Measurements from ENCODE around the gene CAPN1.

CAPN1 gene

DNA sequence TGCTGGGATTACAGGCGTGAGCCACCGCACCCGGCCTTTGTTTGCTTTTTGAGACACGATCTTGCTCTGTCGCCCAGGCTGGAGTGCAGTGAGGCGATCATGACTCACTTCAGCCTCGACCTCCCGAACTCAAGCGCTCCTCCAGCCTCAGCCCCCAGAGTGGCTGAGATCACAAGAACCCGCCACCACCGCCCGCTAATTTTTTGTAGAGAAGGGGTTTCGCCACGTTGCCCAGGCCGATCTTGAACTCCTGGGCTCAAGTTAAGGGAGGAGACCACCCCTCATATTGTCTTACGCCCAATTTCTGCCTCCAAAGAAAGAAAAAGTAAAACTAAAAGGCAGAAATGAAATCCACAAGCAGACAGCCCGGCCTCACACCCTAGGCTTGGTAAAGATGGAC, 78.6 kb downstream of the CAPN1 start:
- TF ChIP-seq, protein P1, sequence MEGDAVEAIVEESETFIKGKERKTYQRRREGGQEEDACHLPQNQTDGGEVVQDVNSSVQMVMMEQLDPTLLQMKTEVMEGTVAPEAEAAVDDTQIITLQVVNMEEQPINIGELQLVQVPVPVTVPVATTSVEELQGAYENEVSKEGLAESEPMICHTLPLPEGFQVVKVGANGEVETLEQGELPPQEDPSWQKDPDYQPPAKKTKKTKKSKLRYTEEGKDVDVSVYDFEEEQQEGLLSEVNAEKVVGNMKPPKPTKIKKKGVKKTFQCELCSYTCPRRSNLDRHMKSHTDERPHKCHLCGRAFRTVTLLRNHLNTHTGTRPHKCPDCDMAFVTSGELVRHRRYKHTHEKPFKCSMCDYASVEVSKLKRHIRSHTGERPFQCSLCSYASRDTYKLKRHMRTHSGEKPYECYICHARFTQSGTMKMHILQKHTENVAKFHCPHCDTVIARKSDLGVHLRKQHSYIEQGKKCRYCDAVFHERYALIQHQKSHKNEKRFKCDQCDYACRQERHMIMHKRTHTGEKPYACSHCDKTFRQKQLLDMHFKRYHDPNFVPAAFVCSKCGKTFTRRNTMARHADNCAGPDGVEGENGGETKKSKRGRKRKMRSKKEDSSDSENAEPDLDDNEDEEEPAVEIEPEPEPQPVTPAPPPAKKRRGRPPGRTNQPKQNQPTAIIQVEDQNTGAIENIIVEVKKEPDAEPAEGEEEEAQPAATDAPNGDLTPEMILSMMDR (IDR thresholded peaks at IDR 0.05; ENCODE audit: insufficient read depth, low read length) = no peak
- no peak for TF ChIP-seq SPI1 (IDR thresholded peaks at IDR 0.05; ENCODE audit: borderline replicate concordance, low read depth)
- no peak for TF ChIP-seq POLR2AphosphoS5 (IDR thresholded peaks at IDR 0.05; ENCODE audit: low read depth)
- TF ChIP-seq, protein P2, sequence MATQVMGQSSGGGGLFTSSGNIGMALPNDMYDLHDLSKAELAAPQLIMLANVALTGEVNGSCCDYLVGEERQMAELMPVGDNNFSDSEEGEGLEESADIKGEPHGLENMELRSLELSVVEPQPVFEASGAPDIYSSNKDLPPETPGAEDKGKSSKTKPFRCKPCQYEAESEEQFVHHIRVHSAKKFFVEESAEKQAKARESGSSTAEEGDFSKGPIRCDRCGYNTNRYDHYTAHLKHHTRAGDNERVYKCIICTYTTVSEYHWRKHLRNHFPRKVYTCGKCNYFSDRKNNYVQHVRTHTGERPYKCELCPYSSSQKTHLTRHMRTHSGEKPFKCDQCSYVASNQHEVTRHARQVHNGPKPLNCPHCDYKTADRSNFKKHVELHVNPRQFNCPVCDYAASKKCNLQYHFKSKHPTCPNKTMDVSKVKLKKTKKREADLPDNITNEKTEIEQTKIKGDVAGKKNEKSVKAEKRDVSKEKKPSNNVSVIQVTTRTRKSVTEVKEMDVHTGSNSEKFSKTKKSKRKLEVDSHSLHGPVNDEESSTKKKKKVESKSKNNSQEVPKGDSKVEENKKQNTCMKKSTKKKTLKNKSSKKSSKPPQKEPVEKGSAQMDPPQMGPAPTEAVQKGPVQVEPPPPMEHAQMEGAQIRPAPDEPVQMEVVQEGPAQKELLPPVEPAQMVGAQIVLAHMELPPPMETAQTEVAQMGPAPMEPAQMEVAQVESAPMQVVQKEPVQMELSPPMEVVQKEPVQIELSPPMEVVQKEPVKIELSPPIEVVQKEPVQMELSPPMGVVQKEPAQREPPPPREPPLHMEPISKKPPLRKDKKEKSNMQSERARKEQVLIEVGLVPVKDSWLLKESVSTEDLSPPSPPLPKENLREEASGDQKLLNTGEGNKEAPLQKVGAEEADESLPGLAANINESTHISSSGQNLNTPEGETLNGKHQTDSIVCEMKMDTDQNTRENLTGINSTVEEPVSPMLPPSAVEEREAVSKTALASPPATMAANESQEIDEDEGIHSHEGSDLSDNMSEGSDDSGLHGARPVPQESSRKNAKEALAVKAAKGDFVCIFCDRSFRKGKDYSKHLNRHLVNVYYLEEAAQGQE (IDR thresholded peaks at IDR 0.05; ENCODE audit: insufficient replicate concordance, low read depth) = no peak
- TF ChIP-seq GABPA (IDR thresholded peaks at IDR 0.05; ENCODE audit: low read depth) = no peak
- Histone ChIP-seq H3K27ac (replicated peaks) (no peak overlapping the region), H3K27me3 (ENCODE audit: insufficient read depth, poor library complexity, severe bottlenecking) (no peaks in the 10 kb centered on the region), H3K4me3 (replicated peaks; ENCODE audit: insufficient read depth, low read length) (no peak overlapping the region)
- no peak for DNase-seq (ENCODE audit: low read depth in 1 of 2, low spot score in 1 of 2)

DNA sequence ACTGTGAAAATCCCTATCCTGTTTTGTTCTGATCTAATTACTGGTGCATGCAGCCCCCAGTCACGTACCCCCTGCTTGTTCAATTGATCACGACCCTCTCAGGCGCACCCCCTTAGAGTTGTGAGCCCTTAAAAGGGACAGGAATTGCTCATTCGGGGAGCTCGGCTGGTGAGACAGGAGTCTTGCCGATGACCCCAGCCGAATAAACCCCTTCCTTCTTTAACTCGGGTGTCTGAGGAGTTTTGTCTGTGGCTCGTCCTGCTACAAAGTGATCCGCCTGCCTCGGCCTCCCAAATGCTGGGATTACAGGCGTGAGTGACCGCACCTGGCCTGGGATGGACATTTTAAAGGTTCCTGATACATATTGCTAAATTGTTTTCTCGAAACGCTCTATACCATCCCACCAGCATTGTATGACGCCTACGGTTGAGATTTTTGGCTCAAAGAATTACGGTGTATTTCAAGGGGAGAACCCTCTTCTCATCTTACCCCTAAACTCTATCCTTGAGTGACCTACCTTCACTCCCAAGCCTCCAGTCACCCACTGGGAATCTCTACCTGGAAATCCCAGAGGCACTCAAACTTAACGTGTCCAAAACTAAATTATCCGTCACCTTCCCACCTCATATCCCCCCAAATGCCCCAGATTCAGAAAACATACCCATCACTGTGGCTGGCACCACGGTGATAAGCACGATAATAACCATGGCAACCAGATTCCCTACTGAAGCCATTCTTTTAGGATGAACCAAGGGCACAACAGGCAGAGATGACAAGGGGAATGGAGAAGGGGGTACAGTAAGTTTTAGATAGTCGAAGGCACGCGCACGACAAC, 79.2 kb downstream of the CAPN1 start:
- Histone ChIP-seq H3K27ac (replicated peaks) (peak overlapping the region; percentile 98), H3K4me3 (replicated peaks; ENCODE audit: insufficient read depth, low read length) (peak overlapping the region; percentile 82), H3K27me3 (ENCODE audit: insufficient read depth, poor library complexity, severe bottlenecking) (no peaks in the 10 kb centered on the region)
- no peak for DNase-seq (ENCODE audit: low read depth in 1 of 2, low spot score in 1 of 2)
- TF ChIP-seq, protein P2 (IDR thresholded peaks at IDR 0.05; ENCODE audit: insufficient replicate concordance, low read depth) = no peak
- TF ChIP-seq, protein P1 (IDR thresholded peaks at IDR 0.05; ENCODE audit: insufficient read depth, low read length) = no peak
- no peak for TF ChIP-seq SPI1 (IDR thresholded peaks at IDR 0.05; ENCODE audit: borderline replicate concordance, low read depth)
- TF ChIP-seq GABPA (IDR thresholded peaks at IDR 0.05; ENCODE audit: low read depth) = no peak
- no peak for TF ChIP-seq POLR2AphosphoS5 (IDR thresholded peaks at IDR 0.05; ENCODE audit: low read depth)
